ENCODE data around the gene OR2F2.

- peak; percentile 79 to 89 for TF ChIP-seq POLR2AphosphoS5 (IDR thresholded peaks at IDR 0.05)
- TF ChIP-seq EP300 (IDR thresholded peaks at IDR 0.05) = no peak
- peak in 4 of 6 experiments; percentile 4 to 33 (median 12) for TF ChIP-seq CTCF (IDR thresholded peaks at IDR 0.05)
Observed at GRCh38 chr7:143901668-143902331, 33.2 kb upstream of the OR2F2 start, which contains the start of gene TCAF1.

Measured in upper lobe of left lung (tissue), 4 donors.